RPMI8226 (cell line): ENCODE results near the gene USH1C.

Source experiments
- DNase-seq: peaks from one replicate; pipeline ENCODE4 v3.0.0-alpha.2; 2015

Gene USH1C

GRCh38 chr11:17544181-17544622 lies at the start of gene USH1C:
USH1C (minus strand) TSS chr11:17544416; CDS start chr11:17544307, 109 bp downstream.
- no peak for DNase-seq

GRCh38 chr11:17593466-17594245 lies 49.4 kb upstream of the USH1C start:
- DNase-seq = no peak

- DNase-seq = no peak
Observed at GRCh38 chr11:17591293-17591692, 47.1 kb upstream of the USH1C start.

GRCh38 chr11:17590463-17590862 lies 46.2 kb upstream of the USH1C start:
- no peak for DNase-seq

GRCh38 chr11:17588721-17589120 lies 44.5 kb upstream of the USH1C start:
- no peak for DNase-seq

- DNase-seq = no peak
Observed at GRCh38 chr11:17588166-17588565, 44.0 kb upstream of the USH1C start.

- no peak for DNase-seq
Observed at GRCh38 chr11:17585911-17586695, 41.9 kb upstream of the USH1C start.

GRCh38 chr11:17581732-17582053 lies 37.5 kb upstream of the USH1C start:
- DNase-seq = no peak

GRCh38 chr11:17581036-17581731 lies 37.0 kb upstream of the USH1C start:
- no peak for DNase-seq

- no peak for DNase-seq
Observed at GRCh38 chr11:17580271-17580670, 36.1 kb upstream of the USH1C start.

GRCh38 chr11:17579451-17579850 lies 35.2 kb upstream of the USH1C start:
- no peak for DNase-seq

- DNase-seq = no peak
Observed at GRCh38 chr11:17578958-17579357, 34.7 kb upstream of the USH1C start.

- no peak for DNase-seq
Observed at GRCh38 chr11:17578296-17578695, 34.1 kb upstream of the USH1C start.

GRCh38 chr11:17575431-17576425 lies 31.5 kb upstream of the USH1C start:
- DNase-seq = no peak

GRCh38 chr11:17574141-17575091 lies 30.2 kb upstream of the USH1C start:
- DNase-seq = no peak

- no peak for DNase-seq
Observed at GRCh38 chr11:17573526-17573925, 29.3 kb upstream of the USH1C start.

GRCh38 chr11:17572791-17573460 lies 28.7 kb upstream of the USH1C start:
- DNase-seq = no peak

GRCh38 chr11:17572359-17572690 lies 28.1 kb upstream of the USH1C start:
- DNase-seq = no peak

- DNase-seq = no peak
Observed at GRCh38 chr11:17571431-17572358, 27.5 kb upstream of the USH1C start.

- no peak for DNase-seq
Observed at GRCh38 chr11:17570034-17570433, 25.8 kb upstream of the USH1C start.
